NCI-H510A treated with DMSO at 0.1 percent for 48 hours (cell line): ENCODE results near the gene RAPGEF3.
A peak's percentile ranks its signal among the peaks of the same experiment; 100 is the strongest.

Experiments used
- DNase-seq: peaks from one replicate; lab custom pipeline; 2025; lab: John Stamatoyannopoulos, UW

RAPGEF3 gene

DNA sequence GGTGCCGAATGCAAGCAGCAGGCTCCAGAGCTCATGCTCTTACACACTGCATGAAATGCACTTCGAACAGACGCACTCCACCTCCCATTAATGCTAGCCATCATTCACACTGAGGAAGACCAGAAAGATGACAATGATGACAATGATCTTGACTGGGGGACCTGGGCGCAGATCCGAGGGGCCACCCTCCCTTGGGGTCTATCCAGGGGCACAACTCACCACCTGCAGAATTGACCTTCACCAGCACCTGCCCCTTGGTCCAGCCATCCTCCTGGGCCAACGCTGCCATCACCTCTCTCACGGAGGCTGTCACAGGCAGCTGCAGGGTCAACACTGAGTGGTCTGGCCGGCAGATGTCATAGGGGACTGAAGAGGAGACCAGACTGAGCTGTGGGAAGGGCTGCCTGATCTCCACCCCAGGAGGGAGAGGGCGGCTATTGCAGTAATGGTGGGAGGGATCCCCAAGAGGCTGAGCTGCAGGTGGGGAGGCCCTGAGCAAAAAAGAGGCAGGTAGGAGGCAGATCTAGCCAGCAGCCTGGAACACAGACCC is 15.3 kb downstream of the RAPGEF3 start:
- DNase-seq = no peak

GRCh38 chr12:47742253-47742825 is 16.3 kb downstream of the RAPGEF3 start:
- no peak for DNase-seq

GRCh38 chr12:47741340-47741703 is 17.4 kb downstream of the RAPGEF3 start:
- DNase-seq = peak; percentile 90

DNA sequence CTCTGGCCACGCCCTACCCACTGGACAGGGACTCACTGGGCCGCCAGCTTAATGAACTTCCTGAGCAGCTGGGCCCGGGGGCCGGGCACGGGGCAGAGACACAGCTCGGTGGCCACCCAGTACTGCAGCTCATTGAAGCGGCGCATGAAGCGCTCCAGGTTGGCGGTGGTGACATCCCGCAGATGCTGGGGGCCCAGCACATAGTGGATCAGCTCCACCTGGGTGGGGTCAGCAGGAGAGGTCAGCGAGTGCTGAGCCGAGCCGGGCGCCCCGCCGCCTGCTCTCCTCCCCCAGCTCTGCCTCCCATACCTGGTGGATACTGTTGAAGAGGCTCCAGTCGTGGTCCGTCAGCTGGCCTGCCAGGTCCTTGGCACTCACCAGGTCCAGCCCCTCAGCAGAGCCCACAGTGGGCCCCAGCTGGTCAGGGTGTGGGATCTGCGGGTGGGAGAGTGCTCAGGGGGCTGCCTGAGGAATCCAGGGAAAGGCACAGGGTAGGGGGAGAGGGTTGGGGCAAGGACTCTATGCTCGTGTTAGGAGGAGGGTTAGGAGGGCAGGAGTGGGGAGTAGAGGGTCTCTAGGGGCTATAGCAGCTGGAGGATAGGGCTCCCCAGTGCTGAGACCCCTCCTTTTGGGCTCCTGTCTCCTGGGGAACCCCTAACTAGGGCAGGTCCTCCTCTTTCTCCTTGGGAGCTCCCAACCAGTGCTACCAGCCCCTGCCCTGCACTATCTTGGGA is 17.9 kb downstream of the RAPGEF3 start:
- peak; percentile 34 for DNase-seq

DNA sequence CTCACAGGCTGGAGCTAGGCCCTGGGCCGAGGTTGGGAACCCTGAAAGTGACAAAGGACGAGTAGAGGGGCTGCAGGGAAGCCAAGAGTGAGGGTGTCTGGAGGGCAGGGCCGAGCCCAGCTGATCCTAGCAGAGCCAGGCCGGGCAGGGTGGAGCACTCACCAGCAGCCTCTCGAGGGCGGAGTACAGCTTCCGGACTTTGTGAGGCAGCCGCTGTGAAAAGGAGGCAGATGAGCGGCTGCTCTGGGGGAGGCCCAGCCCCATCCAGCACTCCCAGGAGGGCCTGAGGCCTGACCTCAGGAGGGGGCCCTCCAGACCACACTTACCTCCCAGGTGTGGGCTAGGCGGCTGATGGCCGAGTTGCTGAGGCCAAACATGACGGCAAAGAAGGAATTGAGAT is 18.7 kb downstream of the RAPGEF3 start:
- DNase-seq = peak; percentile 32

- DNase-seq = no peak
Observed at GRCh38 chr12:47739297-47739696, 19.4 kb downstream of the RAPGEF3 start.

GRCh38 chr12:47737936-47738594 is 20.6 kb downstream of the RAPGEF3 start:
- no peak for DNase-seq

- DNase-seq = no peak
Observed at GRCh38 chr12:47736877-47737676, 21.6 kb downstream of the RAPGEF3 start.

DNA sequence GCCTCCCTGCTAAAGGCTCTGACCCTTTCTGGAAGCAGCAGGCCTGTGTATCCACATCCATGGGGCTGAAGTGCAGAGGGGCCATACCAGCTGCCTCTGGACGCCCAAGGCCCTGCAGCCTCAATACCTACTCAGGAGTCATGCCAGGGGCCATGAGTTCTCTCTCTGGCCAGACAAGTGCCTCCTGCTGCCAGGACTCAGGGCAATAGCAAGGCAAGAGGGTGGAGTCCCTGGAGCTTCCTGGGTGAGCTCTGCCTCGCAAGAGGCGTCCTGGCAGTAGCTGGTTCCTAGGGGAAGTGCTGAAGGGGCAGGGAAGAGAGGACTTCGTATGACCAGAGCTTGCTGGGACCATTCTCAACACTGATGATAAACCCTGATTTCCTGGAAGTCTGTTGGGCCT is 22.5 kb downstream of the RAPGEF3 start:
- no peak for DNase-seq

DNA sequence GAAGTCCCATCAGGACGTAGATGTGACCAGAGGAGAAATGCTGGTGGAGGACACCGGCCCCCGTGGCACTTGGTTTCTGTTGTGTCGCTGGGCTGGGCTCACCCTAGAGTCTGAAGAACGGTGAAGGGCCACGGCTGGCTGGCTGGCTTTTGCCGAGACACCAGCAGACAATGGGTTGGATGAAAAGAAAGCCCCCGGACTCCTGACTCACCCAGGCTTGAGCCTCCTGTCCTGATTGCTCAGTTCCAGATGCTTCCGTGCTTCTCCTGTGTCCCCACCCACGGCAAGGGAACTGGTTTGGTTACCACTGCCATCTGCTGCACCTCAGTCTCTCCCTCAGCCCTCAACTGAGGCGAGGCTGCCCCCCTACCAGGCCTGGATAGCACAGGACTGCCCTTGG is 23.0 kb downstream of the RAPGEF3 start:
- DNase-seq = no peak

DNA sequence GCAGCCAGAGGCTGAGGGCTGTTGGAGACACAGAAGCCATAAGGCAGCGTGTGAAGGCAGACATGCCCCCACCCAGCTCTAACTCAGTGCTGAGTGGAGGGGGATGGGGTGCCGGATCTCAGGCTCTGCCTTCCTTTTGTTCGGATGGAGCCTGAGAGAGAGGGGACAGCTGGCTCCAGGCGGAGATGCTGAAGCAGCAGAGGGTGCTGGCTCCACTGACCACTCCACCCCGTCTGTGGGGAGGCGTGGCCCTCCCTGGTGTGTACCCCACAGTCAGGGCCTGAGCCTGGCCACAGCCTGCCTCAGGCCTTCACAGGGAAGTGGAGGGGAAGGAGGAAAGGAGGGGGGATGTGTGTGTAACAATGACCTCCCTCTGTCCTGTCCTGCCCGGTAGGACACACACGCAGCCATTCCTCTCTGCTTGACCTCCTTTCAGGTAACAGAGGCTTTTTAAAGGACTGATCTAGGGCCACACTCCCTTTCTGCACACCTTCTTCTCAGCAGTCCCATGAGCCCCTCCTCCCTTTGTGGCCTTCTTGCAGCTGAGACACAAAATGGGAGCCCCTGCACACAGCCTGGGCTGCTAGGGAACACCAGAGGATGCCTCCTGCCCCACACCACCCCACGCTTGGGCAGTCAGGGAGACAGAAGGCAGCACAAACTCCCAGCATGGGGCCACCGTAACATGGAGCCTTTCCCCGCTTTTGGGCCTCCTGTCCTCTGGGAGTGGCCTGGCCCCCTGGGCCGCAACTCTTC is 23.8 kb downstream of the RAPGEF3 start:
- DNase-seq = no peak

- DNase-seq = no peak
Observed at GRCh38 chr12:47733142-47733541, 25.5 kb downstream of the RAPGEF3 start.

DNA sequence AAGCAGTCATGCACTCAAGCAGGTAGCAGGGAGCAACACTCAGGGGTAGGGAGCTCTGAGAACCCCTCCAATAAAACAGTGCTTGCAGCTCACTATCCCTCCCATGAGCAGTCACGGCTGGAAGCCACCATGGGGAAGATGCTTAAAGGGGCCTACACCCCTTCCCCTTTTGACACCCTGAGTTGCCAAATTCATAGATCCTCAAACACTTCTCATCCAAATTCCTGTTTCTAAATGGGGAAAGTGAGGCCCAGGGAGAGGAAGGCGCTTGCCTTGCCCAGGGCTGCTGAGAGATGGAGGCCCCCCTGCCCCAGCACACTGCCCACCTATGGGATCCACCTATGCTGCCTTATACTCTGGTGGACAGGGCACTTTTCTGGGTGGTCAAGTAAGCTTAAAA is 26.2 kb downstream of the RAPGEF3 start:
- DNase-seq = no peak

DNA sequence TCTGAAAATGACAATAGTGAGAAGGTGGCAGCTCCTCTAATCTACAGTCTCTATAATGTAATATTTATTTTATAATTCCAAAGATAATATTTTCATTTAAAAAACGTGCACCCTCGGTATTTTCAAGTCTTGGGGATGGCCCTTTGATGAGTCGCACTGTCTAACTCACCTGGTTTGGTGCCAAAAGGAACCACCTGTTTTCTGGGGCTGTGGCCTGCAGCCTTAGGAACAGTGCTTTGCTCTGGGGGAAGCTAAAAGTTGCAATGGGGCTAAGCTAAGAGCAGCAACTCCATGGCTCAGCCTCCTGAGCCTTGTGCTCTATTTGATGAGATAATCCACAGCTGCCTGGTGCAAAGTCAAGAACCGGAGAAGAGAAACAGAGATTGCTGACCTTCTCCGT is 27.0 kb downstream of the RAPGEF3 start:
- no peak for DNase-seq

GRCh38 chr12:47730341-47730744 is 28.3 kb downstream of the RAPGEF3 start:
- DNase-seq = peak; percentile 24

- DNase-seq = no peak
Observed at GRCh38 chr12:47729233-47729632, 29.4 kb downstream of the RAPGEF3 start.

DNA sequence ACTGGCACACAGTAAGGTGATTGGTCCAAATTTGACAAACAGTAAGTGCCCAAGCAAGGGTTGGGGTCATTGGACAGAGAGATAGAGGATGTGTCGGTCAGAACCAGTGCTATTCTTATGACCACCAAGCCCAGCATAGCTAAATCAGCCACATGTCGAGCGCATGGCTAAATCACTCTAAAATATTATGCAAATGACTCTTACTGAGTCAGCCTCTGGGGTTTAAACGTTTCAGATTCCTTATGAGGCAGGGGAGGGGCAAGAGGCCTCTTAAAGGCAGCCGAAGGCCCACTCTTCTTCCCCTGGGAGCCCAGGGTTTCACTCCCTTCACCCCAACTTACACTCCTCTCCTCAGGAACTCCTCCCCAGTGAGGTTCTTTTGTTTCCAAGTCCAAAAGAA is 32.8 kb downstream of the RAPGEF3 start:
- no peak for DNase-seq

- DNase-seq = no peak
Observed at GRCh38 chr12:47725091-47725772, 33.4 kb downstream of the RAPGEF3 start, which contains the start of gene ENDOU. TSS of gene ENDOU (minus strand) at chr12:47725490. CDS start at chr12:47725413, 77 bp downstream.

- no peak for DNase-seq
Observed at GRCh38 chr12:47722941-47723631, 35.6 kb downstream of the RAPGEF3 start.

- no peak for DNase-seq
Observed at GRCh38 chr12:47722136-47722834, 36.4 kb downstream of the RAPGEF3 start.
